ENCODE data around the gene PTPRQ. TPM values are rescaled to one million over a fixed set of nuclear protein-coding genes. Genes with fewer than 3 reads are reported as not detected.

Gene PTPRQ
- total RNA-seq, 1 experiment from 2014 or later, result not detected

DNA sequence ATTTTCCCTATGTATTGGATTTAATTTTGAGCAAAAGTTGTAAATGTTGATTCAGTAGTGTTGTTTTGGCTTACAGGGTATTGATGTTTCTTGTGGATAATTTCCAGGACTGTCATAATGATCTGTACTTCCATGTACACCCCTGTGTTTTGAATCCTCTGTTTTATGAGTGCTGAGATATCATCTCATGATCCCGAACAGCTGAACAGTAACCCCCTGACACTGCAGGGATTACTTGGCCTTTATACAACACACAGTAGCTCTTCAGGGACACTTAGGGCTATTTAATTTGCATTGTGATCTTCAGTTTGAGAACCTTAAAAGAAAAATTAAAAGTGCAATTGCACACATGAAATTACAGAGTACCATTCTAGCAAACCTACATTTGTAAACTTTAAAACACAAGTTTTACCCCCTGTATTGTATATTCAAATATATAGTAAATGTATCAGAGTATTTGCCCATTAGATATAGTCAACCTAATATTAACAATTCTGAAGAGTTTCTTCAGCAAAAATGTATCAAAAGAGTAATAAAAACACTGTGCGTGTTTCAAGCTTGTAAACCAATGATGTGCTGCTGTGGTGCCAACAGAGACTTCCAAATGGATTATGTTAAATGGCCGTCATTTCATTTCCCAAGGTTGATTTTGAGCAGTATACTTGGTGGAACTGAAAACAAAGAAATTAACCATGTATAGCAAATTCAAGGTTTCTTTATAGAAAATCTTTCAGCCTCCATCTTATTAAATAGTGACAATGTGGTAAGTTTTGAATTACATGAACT lies 235.5 kb downstream of the PTPRQ start:
- TF ChIP-seq, protein P1, sequence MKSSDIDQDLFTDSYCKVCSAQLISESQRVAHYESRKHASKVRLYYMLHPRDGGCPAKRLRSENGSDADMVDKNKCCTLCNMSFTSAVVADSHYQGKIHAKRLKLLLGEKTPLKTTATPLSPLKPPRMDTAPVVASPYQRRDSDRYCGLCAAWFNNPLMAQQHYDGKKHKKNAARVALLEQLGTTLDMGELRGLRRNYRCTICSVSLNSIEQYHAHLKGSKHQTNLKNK (CRISPR knock-in tag; IDR thresholded peaks at IDR 0.05), result no peak
- TF ChIP-seq ESRRA (CRISPR knock-in tag; IDR thresholded peaks at IDR 0.05; ENCODE audit: borderline replicate concordance) (no peak), ZNF416 (CRISPR knock-in tag; IDR thresholded peaks at IDR 0.05) (no peak), MYBL2 (CRISPR knock-in tag; IDR thresholded peaks at IDR 0.05) (no peak)
- TF ChIP-seq, protein P2, sequence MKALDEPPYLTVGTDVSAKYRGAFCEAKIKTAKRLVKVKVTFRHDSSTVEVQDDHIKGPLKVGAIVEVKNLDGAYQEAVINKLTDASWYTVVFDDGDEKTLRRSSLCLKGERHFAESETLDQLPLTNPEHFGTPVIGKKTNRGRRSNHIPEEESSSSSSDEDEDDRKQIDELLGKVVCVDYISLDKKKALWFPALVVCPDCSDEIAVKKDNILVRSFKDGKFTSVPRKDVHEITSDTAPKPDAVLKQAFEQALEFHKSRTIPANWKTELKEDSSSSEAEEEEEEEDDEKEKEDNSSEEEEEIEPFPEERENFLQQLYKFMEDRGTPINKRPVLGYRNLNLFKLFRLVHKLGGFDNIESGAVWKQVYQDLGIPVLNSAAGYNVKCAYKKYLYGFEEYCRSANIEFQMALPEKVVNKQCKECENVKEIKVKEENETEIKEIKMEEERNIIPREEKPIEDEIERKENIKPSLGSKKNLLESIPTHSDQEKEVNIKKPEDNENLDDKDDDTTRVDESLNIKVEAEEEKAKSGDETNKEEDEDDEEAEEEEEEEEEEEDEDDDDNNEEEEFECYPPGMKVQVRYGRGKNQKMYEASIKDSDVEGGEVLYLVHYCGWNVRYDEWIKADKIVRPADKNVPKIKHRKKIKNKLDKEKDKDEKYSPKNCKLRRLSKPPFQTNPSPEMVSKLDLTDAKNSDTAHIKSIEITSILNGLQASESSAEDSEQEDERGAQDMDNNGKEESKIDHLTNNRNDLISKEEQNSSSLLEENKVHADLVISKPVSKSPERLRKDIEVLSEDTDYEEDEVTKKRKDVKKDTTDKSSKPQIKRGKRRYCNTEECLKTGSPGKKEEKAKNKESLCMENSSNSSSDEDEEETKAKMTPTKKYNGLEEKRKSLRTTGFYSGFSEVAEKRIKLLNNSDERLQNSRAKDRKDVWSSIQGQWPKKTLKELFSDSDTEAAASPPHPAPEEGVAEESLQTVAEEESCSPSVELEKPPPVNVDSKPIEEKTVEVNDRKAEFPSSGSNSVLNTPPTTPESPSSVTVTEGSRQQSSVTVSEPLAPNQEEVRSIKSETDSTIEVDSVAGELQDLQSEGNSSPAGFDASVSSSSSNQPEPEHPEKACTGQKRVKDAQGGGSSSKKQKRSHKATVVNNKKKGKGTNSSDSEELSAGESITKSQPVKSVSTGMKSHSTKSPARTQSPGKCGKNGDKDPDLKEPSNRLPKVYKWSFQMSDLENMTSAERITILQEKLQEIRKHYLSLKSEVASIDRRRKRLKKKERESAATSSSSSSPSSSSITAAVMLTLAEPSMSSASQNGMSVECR (CRISPR knock-in tag; IDR thresholded peaks at IDR 0.05; ENCODE audit: borderline replicate concordance), result no peak
- TF ChIP-seq, protein P3, sequence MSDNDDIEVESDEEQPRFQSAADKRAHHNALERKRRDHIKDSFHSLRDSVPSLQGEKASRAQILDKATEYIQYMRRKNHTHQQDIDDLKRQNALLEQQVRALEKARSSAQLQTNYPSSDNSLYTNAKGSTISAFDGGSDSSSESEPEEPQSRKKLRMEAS (CRISPR knock-in tag; IDR thresholded peaks at IDR 0.05), result no peak
- Mint-ChIP-seq H3K9me3 (no peaks in the 10 kb centered on the region), H3K4me3 (no peak overlapping the region), H3K27ac (no peak overlapping the region), H3K27me3 (ENCODE audit: low read depth) (no peaks in the 10 kb centered on the region), H3K4me1 (peaks cover 20% of the 10 kb centered on the region), H3K36me3 (no peaks in the 10 kb centered on the region)
- CTCF ChIA-PET, result no interaction called here
- ATAC-seq, result no peak
- POLR2A ChIA-PET, result no interaction called here
- no peak for DNase-seq (ENCODE audit: low spot score)

DNA sequence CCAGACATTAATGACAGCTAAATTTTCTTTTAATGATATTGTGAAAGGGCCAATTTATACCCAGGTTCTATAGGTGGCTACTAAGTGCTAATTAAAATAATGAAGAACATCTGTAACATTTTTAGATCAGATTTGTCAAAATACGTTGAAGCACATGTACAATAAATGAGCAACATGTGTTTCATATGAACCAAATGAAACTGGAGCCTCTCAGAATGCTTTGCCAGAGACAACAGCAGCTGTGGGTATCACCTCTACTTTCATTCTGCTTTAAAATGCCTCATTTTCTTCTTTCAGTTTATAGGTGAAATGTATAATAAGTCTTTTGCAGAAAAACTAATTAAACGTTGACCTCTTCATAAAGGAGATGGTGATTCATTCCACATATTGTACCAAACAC lies 237.3 kb downstream of the PTPRQ start:
- H3K27me3 Mint-ChIP-seq (ENCODE audit: low read depth), result no peaks in the 10 kb centered on the region
- POLR2A ChIA-PET, result no interaction called here
- TF ChIP-seq ZNF138 (CRISPR knock-in tag; conservative IDR thresholded peaks at IDR 0.05), result no peak
- no peak for TF ChIP-seq EMX1 (CRISPR knock-in tag; IDR thresholded peaks at IDR 0.05)
- TF ChIP-seq, protein P4, sequence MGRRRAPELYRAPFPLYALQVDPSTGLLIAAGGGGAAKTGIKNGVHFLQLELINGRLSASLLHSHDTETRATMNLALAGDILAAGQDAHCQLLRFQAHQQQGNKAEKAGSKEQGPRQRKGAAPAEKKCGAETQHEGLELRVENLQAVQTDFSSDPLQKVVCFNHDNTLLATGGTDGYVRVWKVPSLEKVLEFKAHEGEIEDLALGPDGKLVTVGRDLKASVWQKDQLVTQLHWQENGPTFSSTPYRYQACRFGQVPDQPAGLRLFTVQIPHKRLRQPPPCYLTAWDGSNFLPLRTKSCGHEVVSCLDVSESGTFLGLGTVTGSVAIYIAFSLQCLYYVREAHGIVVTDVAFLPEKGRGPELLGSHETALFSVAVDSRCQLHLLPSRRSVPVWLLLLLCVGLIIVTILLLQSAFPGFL (CRISPR knock-in tag; IDR thresholded peaks at IDR 0.05; ENCODE audit: borderline replicate concordance), result no peak
- TF ChIP-seq SOX15 (CRISPR knock-in tag; IDR thresholded peaks at IDR 0.05), result no peak
- no peak for TF ChIP-seq NR3C1 (CRISPR knock-in tag; conservative IDR thresholded peaks at IDR 0.05; ENCODE audit: low read depth)
- TF ChIP-seq, protein P5, sequence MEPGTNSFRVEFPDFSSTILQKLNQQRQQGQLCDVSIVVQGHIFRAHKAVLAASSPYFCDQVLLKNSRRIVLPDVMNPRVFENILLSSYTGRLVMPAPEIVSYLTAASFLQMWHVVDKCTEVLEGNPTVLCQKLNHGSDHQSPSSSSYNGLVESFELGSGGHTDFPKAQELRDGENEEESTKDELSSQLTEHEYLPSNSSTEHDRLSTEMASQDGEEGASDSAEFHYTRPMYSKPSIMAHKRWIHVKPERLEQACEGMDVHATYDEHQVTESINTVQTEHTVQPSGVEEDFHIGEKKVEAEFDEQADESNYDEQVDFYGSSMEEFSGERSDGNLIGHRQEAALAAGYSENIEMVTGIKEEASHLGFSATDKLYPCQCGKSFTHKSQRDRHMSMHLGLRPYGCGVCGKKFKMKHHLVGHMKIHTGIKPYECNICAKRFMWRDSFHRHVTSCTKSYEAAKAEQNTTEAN (CRISPR knock-in tag; IDR thresholded peaks at IDR 0.05), result no peak
- TF ChIP-seq, protein P6, sequence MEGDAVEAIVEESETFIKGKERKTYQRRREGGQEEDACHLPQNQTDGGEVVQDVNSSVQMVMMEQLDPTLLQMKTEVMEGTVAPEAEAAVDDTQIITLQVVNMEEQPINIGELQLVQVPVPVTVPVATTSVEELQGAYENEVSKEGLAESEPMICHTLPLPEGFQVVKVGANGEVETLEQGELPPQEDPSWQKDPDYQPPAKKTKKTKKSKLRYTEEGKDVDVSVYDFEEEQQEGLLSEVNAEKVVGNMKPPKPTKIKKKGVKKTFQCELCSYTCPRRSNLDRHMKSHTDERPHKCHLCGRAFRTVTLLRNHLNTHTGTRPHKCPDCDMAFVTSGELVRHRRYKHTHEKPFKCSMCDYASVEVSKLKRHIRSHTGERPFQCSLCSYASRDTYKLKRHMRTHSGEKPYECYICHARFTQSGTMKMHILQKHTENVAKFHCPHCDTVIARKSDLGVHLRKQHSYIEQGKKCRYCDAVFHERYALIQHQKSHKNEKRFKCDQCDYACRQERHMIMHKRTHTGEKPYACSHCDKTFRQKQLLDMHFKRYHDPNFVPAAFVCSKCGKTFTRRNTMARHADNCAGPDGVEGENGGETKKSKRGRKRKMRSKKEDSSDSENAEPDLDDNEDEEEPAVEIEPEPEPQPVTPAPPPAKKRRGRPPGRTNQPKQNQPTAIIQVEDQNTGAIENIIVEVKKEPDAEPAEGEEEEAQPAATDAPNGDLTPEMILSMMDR (IDR thresholded peaks at IDR 0.05), result no peak
- TF ChIP-seq GABPB1 (CRISPR knock-in tag; IDR thresholded peaks at IDR 0.05), result no peak
- TF ChIP-seq, protein P7, sequence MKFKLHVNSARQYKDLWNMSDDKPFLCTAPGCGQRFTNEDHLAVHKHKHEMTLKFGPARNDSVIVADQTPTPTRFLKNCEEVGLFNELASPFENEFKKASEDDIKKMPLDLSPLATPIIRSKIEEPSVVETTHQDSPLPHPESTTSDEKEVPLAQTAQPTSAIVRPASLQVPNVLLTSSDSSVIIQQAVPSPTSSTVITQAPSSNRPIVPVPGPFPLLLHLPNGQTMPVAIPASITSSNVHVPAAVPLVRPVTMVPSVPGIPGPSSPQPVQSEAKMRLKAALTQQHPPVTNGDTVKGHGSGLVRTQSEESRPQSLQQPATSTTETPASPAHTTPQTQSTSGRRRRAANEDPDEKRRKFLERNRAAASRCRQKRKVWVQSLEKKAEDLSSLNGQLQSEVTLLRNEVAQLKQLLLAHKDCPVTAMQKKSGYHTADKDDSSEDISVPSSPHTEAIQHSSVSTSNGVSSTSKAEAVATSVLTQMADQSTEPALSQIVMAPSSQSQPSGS (CRISPR knock-in tag; IDR thresholded peaks at IDR 0.05; ENCODE audit: borderline replicate concordance, low read depth), result no peak
- no peak for TF ChIP-seq FOXP1 (CRISPR knock-in tag; IDR thresholded peaks at IDR 0.05; ENCODE audit: borderline replicate concordance)
- TF ChIP-seq ZNF416 (CRISPR knock-in tag; IDR thresholded peaks at IDR 0.05), result no peak
- no peak for TF ChIP-seq GTF2I (CRISPR knock-in tag; conservative IDR thresholded peaks at IDR 0.05)
- TF ChIP-seq, protein P3 (CRISPR knock-in tag; IDR thresholded peaks at IDR 0.05), result no peak
- TF ChIP-seq MYBL2 (CRISPR knock-in tag; IDR thresholded peaks at IDR 0.05), result no peak
- ATAC-seq, result no peak
- H3K27ac Mint-ChIP-seq, result no peak overlapping the region
- H3K4me3 Mint-ChIP-seq, result no peak overlapping the region
- peaks cover 16% of the 10 kb centered on the region for H3K4me1 Mint-ChIP-seq
- DNase-seq (ENCODE audit: low spot score), result no peak
- H3K9me3 Mint-ChIP-seq, result no peaks in the 10 kb centered on the region
- CTCF ChIA-PET, result interaction anchor here (0.8 kb wide), 1 partner anchor 48 kb away, joined by 3 read pairs; no protein-coding TSS in a partner anchor
- H3K36me3 Mint-ChIP-seq, result no peaks in the 10 kb centered on the region
